NCI-H146 treated with DMSO at 0.1 percent for 48 hours (cell line): Measurements from ENCODE around the gene LBHD1.
A peak's percentile ranks its signal among the peaks of the same experiment; 100 is the strongest.
"Not testable (repeated sequence)": the region's sequence is repeated elsewhere in the genome, so short reads cannot be mapped to it uniquely, and the experiment has no call there.

Source experiments
- DNase-seq: peaks from one replicate; lab custom pipeline; 2025; ENCODE audit not compliant: unreplicated experiment; lab: John Stamatoyannopoulos, UW

Gene LBHD1

DNA sequence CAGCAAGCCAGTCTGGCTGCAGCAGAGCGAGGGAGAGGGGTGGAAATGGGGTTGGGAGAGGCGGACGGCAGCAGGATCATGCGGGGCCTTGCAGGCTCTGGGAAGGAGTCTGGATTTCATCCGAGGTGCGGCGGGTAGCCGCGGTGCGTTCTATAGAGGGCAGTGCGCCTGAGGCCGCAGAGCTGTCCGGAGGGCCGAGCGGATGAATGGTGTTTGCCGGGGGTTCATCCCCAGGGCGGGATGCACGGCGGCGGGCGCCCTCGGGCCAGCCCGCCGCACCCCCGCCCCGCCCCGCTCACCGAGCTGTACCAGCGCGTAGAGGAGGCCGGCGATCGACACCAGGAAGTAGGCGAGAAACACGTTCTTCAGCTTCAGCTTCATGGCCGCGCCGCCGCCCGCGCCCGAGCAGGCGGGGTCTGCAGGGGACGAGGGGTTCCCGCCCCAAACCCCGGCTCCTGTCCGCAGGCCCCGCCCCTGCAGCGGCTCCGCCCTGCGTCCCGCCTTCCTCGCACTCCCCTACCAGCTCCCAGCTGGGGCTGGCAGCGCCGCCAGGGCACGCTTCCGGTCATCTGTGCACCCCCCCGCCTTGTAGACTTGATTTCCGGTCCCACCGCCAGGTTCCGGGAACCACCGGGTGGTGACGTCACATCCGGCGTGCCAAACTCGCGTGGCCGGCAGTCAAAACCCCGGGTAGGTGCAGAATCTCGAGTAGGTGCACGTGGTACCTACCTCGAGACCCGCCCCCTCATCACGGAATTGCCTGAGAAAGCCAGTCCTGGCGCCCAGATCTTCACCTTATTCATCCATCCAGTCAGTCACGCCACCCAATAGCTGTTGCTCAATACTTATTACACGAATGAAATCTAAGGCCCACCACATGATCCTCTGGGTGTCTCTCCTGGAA is 50.2 kb downstream of the LBHD1 start, which contains the start of gene B3GAT3:
B3GAT3 (minus strand) TSS at position 420 of the 904 bp plus-strand sequence; CDS start at position 381, 39 bp downstream.
- DNase-seq, result peak; percentile 94

DNA sequence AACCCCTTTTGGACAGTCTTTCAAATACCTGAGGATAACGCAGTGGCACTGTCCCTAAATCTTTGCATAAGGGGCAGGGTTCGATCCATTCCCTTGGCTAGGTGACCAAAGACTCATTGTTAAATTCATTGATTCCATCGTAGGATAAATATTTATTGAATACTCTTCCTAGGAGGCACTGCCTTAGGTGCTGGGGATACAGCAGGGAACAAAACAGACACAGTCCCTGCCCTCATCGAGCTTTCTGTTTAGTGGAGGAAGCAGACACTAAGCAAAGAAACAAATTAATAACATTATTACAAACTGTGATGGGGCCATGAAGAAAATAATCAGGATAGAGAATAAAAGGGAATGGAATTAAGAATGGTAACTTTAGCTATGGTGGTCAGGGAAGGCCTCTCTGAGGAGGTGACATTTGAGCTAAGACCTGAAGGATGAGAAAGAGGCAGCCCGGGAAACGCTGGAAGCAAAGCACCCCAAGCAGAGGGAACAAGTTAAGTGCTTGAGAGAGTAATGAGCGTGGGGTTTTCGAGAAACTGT is 51.0 kb downstream of the LBHD1 start:
- no peak for DNase-seq

DNA sequence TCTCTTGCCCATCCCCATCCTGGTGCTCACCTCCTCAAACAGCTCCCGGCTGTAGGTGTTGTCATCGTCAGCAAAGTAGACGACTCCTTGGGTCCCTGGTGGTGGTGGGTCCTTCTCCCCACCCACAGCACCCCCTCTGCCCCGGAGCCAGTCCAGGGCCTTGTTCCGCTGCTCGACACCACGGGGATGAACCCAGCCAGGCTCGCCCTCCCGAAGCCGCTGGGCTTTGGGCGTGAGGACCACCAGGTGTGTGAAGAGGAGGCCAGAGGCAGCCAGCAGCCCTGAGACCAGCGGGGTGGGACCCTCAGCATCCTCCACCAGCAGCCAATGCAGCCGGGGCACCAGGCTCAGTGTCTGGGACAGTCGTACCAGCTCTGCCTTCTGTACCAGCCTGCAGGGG is 55.1 kb downstream of the LBHD1 start:
- not testable (repeated sequence) for DNase-seq

DNA sequence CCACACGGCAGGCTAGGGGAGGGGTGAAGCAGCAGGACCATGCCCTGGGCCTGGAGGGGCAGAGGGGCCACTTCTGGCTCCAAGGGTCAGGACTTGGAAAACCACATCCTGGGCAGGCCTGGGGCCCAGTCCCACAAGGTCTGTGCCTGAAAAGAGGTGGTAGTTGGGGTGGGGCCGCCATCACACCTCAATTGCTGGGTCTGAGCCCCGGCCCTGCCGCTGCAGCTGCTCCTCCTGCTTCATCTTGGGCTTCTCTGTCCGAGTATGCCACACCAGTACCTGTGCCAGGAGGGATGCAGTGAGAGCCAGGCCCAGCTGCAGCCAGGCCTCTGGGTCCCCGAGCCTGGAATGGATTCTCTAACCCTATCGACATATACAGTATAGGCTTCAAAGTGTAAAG is 56.5 kb downstream of the LBHD1 start:
- DNase-seq, result no peak

DNA sequence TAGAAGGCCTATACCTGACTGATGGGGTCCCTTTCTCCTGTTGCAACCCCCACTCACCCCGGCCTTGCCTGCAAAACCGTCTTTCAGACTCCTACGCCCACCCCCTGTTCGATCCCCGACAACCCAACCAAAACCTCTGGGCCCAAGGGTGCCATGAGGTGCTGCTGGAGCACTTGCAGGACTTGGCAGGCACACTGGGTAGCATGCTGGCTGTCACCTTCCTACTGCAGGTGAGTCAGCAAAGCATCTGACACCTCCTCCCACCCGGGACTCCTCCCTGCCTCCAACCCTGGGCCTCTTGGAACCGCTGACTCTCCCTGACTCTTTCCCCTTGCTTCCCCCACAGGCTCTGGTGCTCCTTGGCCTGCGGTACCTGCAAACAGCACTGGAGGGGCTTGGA is 57.8 kb downstream of the LBHD1 start:
- no peak for DNase-seq

DNA sequence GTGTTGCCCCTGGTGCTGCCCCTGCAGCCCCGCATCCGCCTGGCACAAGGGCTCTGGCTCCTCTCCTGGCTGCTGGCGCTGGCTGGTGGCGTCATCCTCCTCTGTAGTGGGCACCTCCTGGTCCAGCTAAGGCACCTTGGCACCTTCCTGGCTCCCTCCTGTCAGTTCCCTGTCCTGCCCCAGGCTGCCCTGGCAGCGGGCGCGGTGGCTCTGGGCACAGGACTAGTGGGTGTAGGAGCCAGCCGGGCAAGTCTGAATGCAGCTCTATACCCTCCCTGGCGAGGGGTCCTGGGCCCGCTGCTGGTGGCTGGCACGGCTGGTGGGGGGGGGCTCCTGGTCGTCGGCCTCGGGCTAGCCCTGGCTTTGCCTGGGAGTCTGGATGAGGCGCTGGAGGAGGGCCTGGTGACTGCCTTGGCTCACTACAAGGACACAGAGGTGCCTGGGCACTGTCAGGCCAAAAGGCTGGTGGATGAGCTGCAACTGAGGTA is 58.7 kb downstream of the LBHD1 start:
- no peak for DNase-seq
